Stimulated activated CD8-positive, alpha-beta memory T cell treated with anti-CD3 and anti-CD28 coated beads, Interleukin-7, amount 100 ng/mL, for 48 hours (primary cell): ENCODE data around the gene MTLN.
"Not testable (repeated sequence)": the region's sequence is repeated elsewhere in the genome, so short reads cannot be mapped to it uniquely, and the experiment has no call there.

Experiments used
- DNase-seq, 2 donors: peaks; one replicate each; pipeline ENCODE4 v3.0.0-alpha.2; 2020; ENCODE audit warnings: low read depth in 1 of 2; ENCODE audit errors: extremely low read depth in 1 of 2

Gene MTLN

DNA sequence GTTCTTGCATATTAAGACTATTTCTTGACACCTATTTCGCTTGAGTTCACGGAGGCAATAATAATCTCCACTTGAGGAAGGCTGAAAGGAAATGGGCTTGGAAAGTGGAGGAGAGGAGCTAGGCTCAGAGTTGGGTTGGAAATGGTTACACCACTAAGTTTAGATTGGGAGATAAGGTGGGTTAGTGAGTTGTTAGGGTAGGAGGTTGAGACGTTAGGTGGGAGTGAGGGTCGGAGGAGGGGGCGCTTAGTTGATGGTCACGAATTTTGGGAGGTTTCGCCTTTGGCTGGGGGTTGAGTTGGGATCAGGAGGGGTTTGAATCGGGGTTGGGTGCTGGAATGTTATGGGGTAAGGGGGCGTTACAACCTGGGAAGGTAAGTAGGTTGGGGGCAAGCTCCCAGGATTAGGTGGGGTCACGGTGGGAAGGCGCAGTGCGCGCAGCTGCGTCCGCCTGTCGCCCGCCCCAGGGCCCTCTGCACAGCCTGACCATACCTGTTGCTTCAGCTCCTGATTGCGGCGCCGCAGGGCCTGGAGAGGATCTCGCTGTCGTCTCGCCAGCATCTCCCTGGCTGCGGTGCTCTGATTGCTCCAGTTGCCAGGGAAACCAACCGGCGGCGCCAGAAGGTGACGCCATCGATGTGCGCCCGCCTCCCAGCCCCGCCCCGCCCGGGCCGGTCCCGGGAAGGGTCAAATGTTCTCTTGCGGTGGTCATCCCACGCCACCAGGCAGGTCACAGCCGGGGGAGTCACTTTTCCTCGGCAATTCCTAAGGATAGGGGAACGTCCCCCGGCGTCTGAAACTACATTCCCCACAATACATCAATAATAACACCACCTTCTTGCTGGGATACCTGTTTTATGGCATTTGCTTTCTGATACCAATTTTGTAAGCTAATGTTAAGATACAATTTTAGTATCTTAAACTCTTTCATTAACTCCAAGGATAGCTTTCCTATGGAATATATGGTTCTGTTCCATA lies 7.7 kb downstream of the MTLN start, which contains the start of gene NPHP1:
Gene NPHP1 (minus strand): TSS at position 606 of the 978 bp plus-strand sequence. CDS start 45 bp downstream, at position 561.
- peak; percentile 65 to 68 for DNase-seq

DNA sequence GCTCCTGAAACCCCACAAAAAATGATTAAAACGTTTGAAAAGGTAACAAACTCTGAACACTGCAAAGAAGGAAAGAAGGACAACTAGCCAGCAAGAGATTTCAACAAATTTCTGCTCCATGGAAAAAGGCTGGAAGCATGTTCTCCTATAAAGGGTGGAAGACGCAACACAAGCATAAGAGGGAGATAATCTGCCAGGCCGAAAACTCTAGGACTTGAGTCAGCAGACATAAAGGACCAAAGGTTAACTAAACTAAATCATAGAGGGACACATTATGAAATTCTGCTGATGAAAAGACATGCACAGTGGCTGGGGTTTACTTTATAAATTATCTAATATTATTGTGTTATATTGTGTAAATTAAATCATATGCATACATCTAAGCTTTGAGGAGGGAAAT lies 14.3 kb downstream of the MTLN start:
- no peak for DNase-seq

DNA sequence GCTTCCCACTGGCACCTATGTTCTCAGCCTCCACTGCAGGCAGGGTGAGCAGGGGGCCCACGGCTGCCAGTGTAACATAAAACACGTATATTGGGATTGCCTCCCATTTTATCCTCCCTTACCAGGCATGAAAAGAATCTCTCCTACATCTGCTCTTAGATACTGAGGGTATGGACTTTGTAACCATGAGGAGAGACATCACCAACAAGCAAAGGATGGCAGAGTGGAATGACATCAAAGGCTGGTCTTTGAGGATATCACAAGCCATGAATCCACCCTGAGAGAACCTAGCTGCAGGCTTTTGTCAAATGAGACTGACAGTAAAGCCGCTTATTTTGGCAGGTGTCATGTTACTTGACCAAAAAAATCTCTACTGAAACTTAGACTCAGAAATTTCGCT lies 14.9 kb downstream of the MTLN start:
- no peak for DNase-seq

- DNase-seq: not testable (repeated sequence)
Observed at GRCh38 chr2:110190169-110190568, 22.2 kb downstream of the MTLN start.

DNA sequence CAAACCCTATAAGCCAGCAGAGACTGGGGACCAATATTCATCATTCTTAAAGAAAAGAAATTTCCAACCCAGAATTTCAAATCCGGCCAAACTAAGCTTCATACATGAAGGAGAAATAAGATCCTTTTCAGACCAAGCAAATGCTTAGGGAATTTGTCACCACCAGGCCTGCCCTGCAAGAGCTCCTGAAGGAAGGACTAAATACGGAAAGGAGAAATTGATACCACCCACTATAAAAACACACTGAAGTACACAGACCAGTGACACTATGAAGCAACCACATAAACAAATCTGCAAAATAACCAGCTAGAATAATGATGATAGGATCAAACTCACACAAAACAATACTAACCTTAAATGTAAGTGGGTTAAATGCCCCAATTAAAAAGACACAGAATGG lies 29.9 kb downstream of the MTLN start:
- no peak for DNase-seq

- DNase-seq: no peak
Observed at GRCh38 chr2:110180036-110180435, 32.3 kb downstream of the MTLN start.

DNA sequence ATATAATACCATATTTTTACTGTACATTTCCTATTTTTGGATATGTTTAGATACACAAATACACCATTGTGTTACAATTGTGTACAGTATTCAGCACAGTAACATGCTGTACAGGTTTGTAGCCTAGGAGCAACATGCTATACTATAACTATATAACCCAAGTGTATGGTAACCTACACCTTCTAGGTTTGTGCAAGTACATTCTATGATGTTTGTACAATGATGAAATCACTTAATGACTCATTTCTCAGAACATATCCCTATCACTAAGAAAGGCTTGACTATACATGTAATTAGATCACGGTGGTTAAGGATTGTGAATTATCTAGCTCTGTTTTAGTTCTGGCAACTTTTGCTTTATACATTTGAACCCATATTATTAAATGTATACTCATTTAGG lies 38.8 kb downstream of the MTLN start:
- no peak for DNase-seq

GRCh38 chr2:110172506-110172905 lies 39.8 kb downstream of the MTLN start:
- no peak for DNase-seq

GRCh38 chr2:110170102-110170501 lies 42.2 kb downstream of the MTLN start:
- no peak for DNase-seq

GRCh38 chr2:110167326-110168000 lies 44.9 kb downstream of the MTLN start:
- DNase-seq: no peak

- DNase-seq: no peak
Observed at GRCh38 chr2:110166266-110166665, 46.1 kb downstream of the MTLN start.
